Measurements from ENCODE around the gene ATP6V1F. TPM values are rescaled to one million over a fixed set of nuclear protein-coding genes. Genes with fewer than 3 reads are reported as not detected.
A peak's percentile ranks its signal among the peaks of the same experiment; 100 is the strongest.

ATP6V1F gene
- total RNA-seq, 2 experiments from 2014 or later: 124 to 140 TPM

GRCh38 chr7:128881458-128882125 is 18.9 kb downstream of the ATP6V1F start:
- no peak for DNase-seq
- ChIA-PET CTCF (interaction anchor here (0.8 to 4.2 kb wide), 6 partner anchors 12 to 1010 kb away, joined by 3 to 32 read pairs (median 8); partner anchors contain the start of gene ATP6V1F), POLR2A (interaction anchor here (1.4 kb wide), 1 partner anchor 41 kb away, joined by 3 read pairs; no protein-coding TSS in a partner anchor)
- Mint-ChIP-seq H3K27me3 (peaks cover 3% of the 10 kb centered on the region), H3K4me3 (no peak overlapping the region), H3K4me1 (peaks cover 14% of the 10 kb centered on the region), H3K36me3 (ENCODE audit: low read depth) (no peaks in the 10 kb centered on the region), H3K9me3 (no peaks in the 10 kb centered on the region), H3K27ac (no peak overlapping the region)

- Mint-ChIP-seq H3K9me3 (no peaks in the 10 kb centered on the region), H3K4me1 (peaks cover 14% of the 10 kb centered on the region), H3K27me3 (peaks cover 3% of the 10 kb centered on the region), H3K4me3 (no peak overlapping the region), H3K27ac (no peak overlapping the region), H3K36me3 (ENCODE audit: low read depth) (no peaks in the 10 kb centered on the region)
- CTCF ChIA-PET: interaction anchor here (1.3 to 4.2 kb wide), 6 partner anchors 12 to 282 kb away, joined by 4 to 32 read pairs (median 18); partner anchors contain the start of gene ATP6V1F
- POLR2A ChIA-PET: interaction anchor here (1.4 kb wide), 1 partner anchor 40 kb away, joined by 3 read pairs; no protein-coding TSS in a partner anchor
- DNase-seq: no peak
Measured at GRCh38 chr7:128882134-128882533, 19.5 kb downstream of the ATP6V1F start.

GRCh38 chr7:128883622-128884448 is 21.2 kb downstream of the ATP6V1F start:
- DNase-seq: peak; percentile 84
- no peak overlapping the region for H3K27ac Mint-ChIP-seq
- H3K4me3 Mint-ChIP-seq: no peak overlapping the region
- H3K9me3 Mint-ChIP-seq: no peaks in the 10 kb centered on the region
- ChIA-PET CTCF (interaction anchor here (0.6 to 4.2 kb wide), 30 partner anchors 8 to 457 kb away, joined by 3 to 32 read pairs (median 4); partner anchors contain the start of genes ATP6V1F, GARIN1A and IRF5), POLR2A (interaction anchor here (0.8 to 1.5 kb wide), 4 partner anchors 11 to 48 kb away, joined by 3 to 11 read pairs (median 4); partner anchors contain the start of gene ATP6V1F)
- peaks cover 3% of the 10 kb centered on the region for H3K27me3 Mint-ChIP-seq
- peaks cover 7% of the 10 kb centered on the region for H3K4me1 Mint-ChIP-seq
- H3K36me3 Mint-ChIP-seq (ENCODE audit: low read depth): no peaks in the 10 kb centered on the region

- POLR2A ChIA-PET: interaction anchor here (1.5 kb wide), 1 partner anchor 22 kb away, joined by 11 read pairs; the partner anchor contains the start of gene ATP6V1F
- DNase-seq: no peak
Measured at GRCh38 chr7:128884561-128885369, 22.1 kb downstream of the ATP6V1F start.

GRCh38 chr7:128885370-128886187 is 22.9 kb downstream of the ATP6V1F start:
- H3K4me3 Mint-ChIP-seq: no peak overlapping the region
- H3K4me1 Mint-ChIP-seq: peaks cover 8% of the 10 kb centered on the region
- ChIA-PET CTCF (interaction anchor here (1.0 to 4.2 kb wide), 5 partner anchors 12 to 251 kb away, joined by 3 to 32 read pairs (median 4); no protein-coding TSS in a partner anchor), POLR2A (no interaction called here)
- peaks cover 12% of the 10 kb centered on the region for H3K27me3 Mint-ChIP-seq
- H3K36me3 Mint-ChIP-seq (ENCODE audit: low read depth): no peaks in the 10 kb centered on the region
- DNase-seq: no peak
- H3K9me3 Mint-ChIP-seq: no peaks in the 10 kb centered on the region
- H3K27ac Mint-ChIP-seq: no peak overlapping the region

More at GRCh38 chr7:128884561-128885369, 22.1 kb downstream of the ATP6V1F start:
- H3K4me3 Mint-ChIP-seq: no peak overlapping the region
- peaks cover 8% of the 10 kb centered on the region for H3K27me3 Mint-ChIP-seq
- H3K4me1 Mint-ChIP-seq: peaks cover 7% of the 10 kb centered on the region
- CTCF ChIA-PET: interaction anchor here (1.0 to 4.2 kb wide), 11 partner anchors 13 to 458 kb away, joined by 3 to 32 read pairs (median 7); partner anchors contain the start of gene ATP6V1F
- no peaks in the 10 kb centered on the region for H3K36me3 Mint-ChIP-seq (ENCODE audit: low read depth)
- H3K9me3 Mint-ChIP-seq: no peaks in the 10 kb centered on the region
- H3K27ac Mint-ChIP-seq: no peak overlapping the region

GRCh38 chr7:128886391-128887168 is 23.9 kb downstream of the ATP6V1F start:
- peaks cover 8% of the 10 kb centered on the region for H3K4me1 Mint-ChIP-seq
- H3K4me3 Mint-ChIP-seq: no peak overlapping the region
- no peak for DNase-seq
- POLR2A ChIA-PET: no interaction called here
- H3K27me3 Mint-ChIP-seq: peaks cover 10% of the 10 kb centered on the region
- no peak overlapping the region for H3K27ac Mint-ChIP-seq
- no peaks in the 10 kb centered on the region for H3K36me3 Mint-ChIP-seq (ENCODE audit: low read depth)
- CTCF ChIA-PET: interaction anchor here (1.0 to 1.9 kb wide), 3 partner anchors 13 to 250 kb away, joined by 3 to 4 read pairs (median 4); no protein-coding TSS in a partner anchor
- H3K9me3 Mint-ChIP-seq: no peaks in the 10 kb centered on the region

- CTCF ChIA-PET: no interaction called here
- peaks cover 8% of the 10 kb centered on the region for H3K4me1 Mint-ChIP-seq
- H3K4me3 Mint-ChIP-seq: no peak overlapping the region
- H3K27me3 Mint-ChIP-seq: peaks cover 14% of the 10 kb centered on the region
- no peak overlapping the region for H3K27ac Mint-ChIP-seq
- POLR2A ChIA-PET: no interaction called here
- H3K36me3 Mint-ChIP-seq (ENCODE audit: low read depth): no peaks in the 10 kb centered on the region
- no peak for DNase-seq
- H3K9me3 Mint-ChIP-seq: no peaks in the 10 kb centered on the region
Measured at GRCh38 chr7:128887169-128888038, 24.7 kb downstream of the ATP6V1F start.

GRCh38 chr7:128888039-128888755 is 25.5 kb downstream of the ATP6V1F start:
- no peaks in the 10 kb centered on the region for H3K36me3 Mint-ChIP-seq (ENCODE audit: low read depth)
- ChIA-PET CTCF (no interaction called here), POLR2A (no interaction called here)
- no peak for DNase-seq
- H3K27me3 Mint-ChIP-seq: peaks cover 14% of the 10 kb centered on the region
- no peak overlapping the region for H3K4me3 Mint-ChIP-seq
- peaks cover 8% of the 10 kb centered on the region for H3K4me1 Mint-ChIP-seq
- H3K27ac Mint-ChIP-seq: no peak overlapping the region
- no peaks in the 10 kb centered on the region for H3K9me3 Mint-ChIP-seq

GRCh38 chr7:128888756-128889095 is 26.1 kb downstream of the ATP6V1F start:
- no peak overlapping the region for H3K4me3 Mint-ChIP-seq
- H3K36me3 Mint-ChIP-seq (ENCODE audit: low read depth): no peaks in the 10 kb centered on the region
- H3K27me3 Mint-ChIP-seq: peaks cover 14% of the 10 kb centered on the region
- DNase-seq: no peak
- ChIA-PET CTCF (no interaction called here), POLR2A (no interaction called here)
- no peak overlapping the region for H3K27ac Mint-ChIP-seq
- H3K4me1 Mint-ChIP-seq: peaks cover 5% of the 10 kb centered on the region
- no peaks in the 10 kb centered on the region for H3K9me3 Mint-ChIP-seq

GRCh38 chr7:128889121-128889520 is 26.5 kb downstream of the ATP6V1F start:
- ChIA-PET CTCF (no interaction called here), POLR2A (no interaction called here)
- H3K36me3 Mint-ChIP-seq (ENCODE audit: low read depth): no peaks in the 10 kb centered on the region
- no peaks in the 10 kb centered on the region for H3K9me3 Mint-ChIP-seq
- peaks cover 14% of the 10 kb centered on the region for H3K27me3 Mint-ChIP-seq
- no peak for DNase-seq
- peaks cover 4% of the 10 kb centered on the region for H3K4me1 Mint-ChIP-seq
- no peak overlapping the region for H3K27ac Mint-ChIP-seq
- H3K4me3 Mint-ChIP-seq: no peak overlapping the region
